ES-I3 (cell line): Measurements from ENCODE around the gene ODAPH.

ENCODE experiments used
- H3K36me3 ChIP-seq: 2 replicates; pipeline ENCODE4 v1.6.1; 2013; ENCODE audit warnings: mild to moderate bottlenecking, low read length, control low read depth, moderate library complexity; ENCODE audit not compliant: insufficient read depth
- H3K4me1 ChIP-seq: 2 replicates; pipeline ENCODE4 v1.6.1; 2013; ENCODE audit warnings: mild to moderate bottlenecking, control low read depth, low read length; ENCODE audit not compliant: insufficient read depth
- H3K9ac ChIP-seq: 2 replicates; pipeline ENCODE4 v1.6.1; 2013; ENCODE audit warnings: low read depth, mild to moderate bottlenecking, low read length, moderate library complexity
- H3K9me3 ChIP-seq: 2 replicates; pipeline ENCODE4 v1.6.1; 2013; ENCODE audit warnings: mild to moderate bottlenecking, low read length, moderate library complexity; ENCODE audit not compliant: control insufficient read depth, insufficient read depth

ODAPH gene

DNA sequence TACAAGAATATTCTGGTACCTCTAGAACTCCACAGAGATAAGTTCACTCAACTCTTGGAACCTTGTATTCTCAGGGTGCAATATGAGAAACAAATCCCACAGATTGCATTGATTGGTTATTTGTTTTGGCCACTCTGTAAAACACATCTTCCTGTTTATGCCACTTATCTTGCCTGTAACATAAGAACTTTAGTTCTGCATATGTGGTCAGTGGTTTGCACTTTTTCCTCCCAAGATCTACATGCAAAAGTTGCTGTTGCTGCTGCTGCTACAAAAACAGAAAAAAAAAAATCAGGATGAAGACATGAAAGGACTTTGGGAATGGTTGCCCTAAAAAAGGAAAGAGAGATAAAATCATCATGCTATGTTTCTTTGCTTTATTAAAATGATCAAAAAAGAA, 9.6 kb downstream of the ODAPH start:
- H3K4me1 ChIP-seq: peaks cover 3% of the 10 kb centered on the region
- H3K9ac ChIP-seq: no peak overlapping the region
- no peaks in the 10 kb centered on the region for H3K36me3 ChIP-seq
- H3K9me3 ChIP-seq: peaks cover 3% of the 10 kb centered on the region; the same call in 1 of the 2 replicates

DNA sequence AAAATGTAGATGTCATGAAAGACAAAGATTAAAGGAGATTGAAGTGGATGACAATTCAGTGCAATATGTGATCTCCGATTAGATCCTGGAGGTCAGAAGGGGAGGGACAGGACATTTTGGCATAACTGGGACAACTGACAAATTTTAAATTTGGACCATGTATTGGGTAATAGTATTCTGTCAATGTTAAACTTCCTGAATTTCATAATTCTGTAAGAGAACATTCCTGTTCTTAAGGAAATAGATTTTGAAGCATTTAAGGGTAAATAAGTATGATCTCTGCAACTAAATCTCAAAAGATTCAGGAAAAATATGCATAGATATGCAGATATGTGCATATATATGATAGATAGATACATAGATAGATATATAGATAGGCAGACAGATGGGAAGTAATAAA, 11.0 kb downstream of the ODAPH start:
- Histone ChIP-seq H3K4me1 (peaks cover 2% of the 10 kb centered on the region; the same call in 1 of the 2 replicates), H3K36me3 (no peaks in the 10 kb centered on the region), H3K9ac (no peak overlapping the region), H3K9me3 (peaks cover 3% of the 10 kb centered on the region; the same call in 1 of the 2 replicates)

DNA sequence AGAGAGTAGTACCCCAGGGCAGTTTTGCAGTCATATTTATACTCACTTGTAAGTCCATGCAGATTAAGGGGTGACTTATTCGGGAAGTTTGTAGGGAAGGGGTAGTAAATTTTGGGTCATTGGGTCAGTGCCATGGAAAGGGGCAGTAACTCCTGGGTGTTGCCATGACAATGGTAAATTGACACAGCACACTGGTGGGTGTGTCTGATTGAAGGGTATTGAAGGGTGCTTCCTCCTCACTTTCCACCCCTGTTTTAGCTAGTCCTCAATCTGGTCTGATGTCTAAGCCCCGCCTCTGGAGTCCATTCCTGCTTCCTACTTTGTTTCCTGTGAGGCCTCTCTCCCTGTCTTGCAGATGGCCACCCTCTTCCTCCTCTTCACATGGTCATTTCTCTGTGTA, 11.9 kb downstream of the ODAPH start:
- Histone ChIP-seq H3K36me3 (no peaks in the 10 kb centered on the region), H3K4me1 (no peaks in the 10 kb centered on the region), H3K9ac (no peak overlapping the region), H3K9me3 (peaks cover 3% of the 10 kb centered on the region; the same call in 1 of the 2 replicates)

DNA sequence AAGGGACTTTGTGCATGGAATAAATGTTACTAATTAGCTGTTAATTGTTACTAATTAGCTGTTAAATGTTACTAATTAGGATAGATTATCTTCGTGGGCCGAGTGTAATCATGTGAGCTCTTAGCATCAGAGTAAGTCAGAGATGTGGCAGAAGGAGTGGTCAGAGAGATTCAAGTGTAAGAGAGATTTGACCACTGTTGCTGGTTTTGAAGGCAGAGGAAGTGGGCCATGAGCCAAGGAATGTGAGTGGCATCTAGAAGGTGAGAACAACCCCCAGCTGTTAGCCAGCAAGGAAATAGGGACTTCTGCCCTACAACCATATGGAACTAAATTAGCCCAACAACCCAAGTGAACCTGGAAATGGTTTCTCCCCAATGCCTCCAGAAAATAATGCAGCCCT, 28.2 kb downstream of the ODAPH start:
- H3K4me1 ChIP-seq: no peaks in the 10 kb centered on the region
- H3K9me3 ChIP-seq: peaks cover 4% of the 10 kb centered on the region; the same call in 1 of the 2 replicates
- no peaks in the 10 kb centered on the region for H3K36me3 ChIP-seq
- H3K9ac ChIP-seq: no peak overlapping the region

DNA sequence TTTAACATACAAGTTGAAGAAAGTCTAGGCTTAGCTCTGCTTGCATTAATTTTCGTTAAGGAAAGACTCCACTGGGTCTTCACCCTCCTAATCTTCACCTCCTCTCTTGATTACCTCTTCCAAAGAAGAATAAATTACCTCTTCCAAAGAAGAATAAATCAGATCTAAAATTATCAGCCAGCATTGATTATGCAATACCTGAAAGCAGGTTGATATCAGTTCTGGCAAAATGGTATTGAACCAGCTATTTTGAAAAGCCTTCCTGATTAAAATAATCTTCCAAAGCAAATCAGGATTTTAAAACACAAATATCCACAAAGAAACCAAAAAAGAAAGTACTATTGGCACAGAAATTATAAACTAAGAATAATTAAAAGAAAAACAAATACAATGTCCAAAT, 37.5 kb downstream of the ODAPH start:
- Histone ChIP-seq H3K9ac (no peak overlapping the region), H3K4me1 (peaks cover 2% of the 10 kb centered on the region; the same call in 1 of the 2 replicates), H3K36me3 (no peaks in the 10 kb centered on the region), H3K9me3 (no peaks in the 10 kb centered on the region)

DNA sequence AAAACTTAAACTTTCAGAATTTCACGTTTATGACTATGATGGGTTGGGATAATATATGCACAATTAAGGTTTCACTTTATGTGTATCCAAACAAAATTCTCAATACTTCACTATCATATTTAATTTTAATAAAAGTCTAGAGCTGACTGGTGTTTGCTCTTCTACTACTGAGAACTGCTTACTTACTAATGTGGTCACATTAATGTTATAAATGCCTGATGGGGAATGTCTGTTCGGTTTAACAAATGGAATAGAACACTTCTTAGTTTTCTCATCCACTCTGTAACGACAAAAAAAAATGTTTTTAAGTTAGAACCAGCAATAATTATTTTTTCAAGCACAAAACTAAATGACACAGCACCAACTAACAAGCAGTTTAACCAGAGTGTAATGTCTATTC, 40.2 kb downstream of the ODAPH start:
- Histone ChIP-seq H3K4me1 (peaks cover 8% of the 10 kb centered on the region; the same call in 1 of the 2 replicates), H3K36me3 (no peaks in the 10 kb centered on the region), H3K9ac (no peak overlapping the region), H3K9me3 (no peaks in the 10 kb centered on the region)

DNA sequence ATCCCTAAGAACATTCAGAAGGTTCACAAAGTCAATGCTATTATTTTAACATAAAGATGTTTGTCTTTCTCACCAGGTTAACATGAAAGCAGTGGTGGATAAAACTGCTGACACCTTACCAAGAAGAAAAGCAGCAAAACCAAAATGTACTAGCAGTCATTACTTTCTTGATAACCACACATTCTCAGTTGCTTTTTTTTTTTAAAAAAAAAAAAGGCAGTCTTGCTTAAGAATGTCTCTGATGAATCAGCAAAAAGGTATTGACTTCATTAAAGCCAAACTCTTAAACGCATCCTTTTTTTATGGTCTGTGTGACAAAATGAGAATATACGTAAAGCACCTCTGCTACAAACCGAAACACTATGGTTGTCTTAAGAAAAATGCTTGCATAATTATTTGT, 42.5 kb downstream of the ODAPH start:
- no peaks in the 10 kb centered on the region for H3K9me3 ChIP-seq
- H3K36me3 ChIP-seq: no peaks in the 10 kb centered on the region
- peaks cover 8% of the 10 kb centered on the region; the same call in 1 of the 2 replicates for H3K4me1 ChIP-seq
- no peak overlapping the region for H3K9ac ChIP-seq

DNA sequence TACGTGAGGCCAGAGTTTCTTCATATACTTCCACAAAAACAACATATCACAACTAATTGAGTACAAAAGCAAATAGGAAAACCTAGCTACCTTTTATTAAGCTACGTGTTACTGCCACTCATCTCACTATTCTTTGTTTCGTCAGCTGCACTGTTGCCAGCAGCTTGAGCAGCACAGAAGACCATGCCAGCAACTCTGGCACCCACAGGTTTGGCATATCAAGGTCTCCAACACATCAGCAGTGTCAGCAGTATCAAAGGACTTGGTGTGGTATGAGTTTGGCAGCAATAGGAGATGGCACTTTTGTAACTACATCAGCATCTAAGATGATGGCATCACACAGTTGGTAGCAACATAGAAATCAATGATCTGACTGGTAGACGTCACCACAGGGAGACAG, 43.8 kb downstream of the ODAPH start:
- Histone ChIP-seq H3K9ac (no peak overlapping the region), H3K4me1 (peaks cover 8% of the 10 kb centered on the region; the same call in 1 of the 2 replicates), H3K9me3 (no peaks in the 10 kb centered on the region), H3K36me3 (no peaks in the 10 kb centered on the region)

DNA sequence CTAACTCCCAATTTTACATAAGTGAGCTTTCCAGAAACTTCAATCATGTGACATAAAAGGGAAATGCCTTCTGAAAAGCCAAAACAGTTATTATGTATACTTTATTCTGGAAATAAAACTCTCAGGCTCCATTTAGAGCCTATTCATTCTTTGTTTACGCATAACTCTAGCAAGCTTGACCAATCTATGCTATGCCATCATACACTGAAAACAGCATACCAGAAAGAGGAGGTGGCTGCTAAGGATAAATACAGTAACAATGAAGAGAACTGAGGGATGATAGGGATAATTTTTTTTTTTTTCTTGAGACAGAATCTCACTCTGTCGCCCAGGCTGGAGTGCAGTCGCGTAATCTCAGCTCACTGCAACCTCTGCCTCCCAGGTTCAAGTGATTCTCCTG, 50.1 kb downstream of the ODAPH start:
- Histone ChIP-seq H3K4me1 (no peaks in the 10 kb centered on the region), H3K9ac (no peak overlapping the region), H3K36me3 (no peaks in the 10 kb centered on the region), H3K9me3 (no peaks in the 10 kb centered on the region)

DNA sequence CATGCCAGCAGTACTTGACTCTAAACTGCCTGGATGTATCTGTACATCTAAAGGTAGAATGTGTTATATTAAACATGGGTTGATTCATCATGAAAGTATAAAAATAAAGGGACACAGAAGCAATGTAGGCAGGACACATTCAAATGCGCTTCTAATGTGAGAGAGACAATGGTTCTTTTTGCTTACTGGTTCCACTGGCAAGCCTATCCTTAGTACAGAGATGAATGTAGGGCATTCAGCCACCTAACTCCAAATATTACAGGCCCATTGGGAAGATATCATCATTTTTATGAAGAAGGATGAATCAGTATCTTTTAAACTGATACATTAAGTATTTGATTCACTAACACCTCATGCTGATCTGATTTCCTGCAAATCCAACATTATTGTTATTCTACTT, 56.4 kb downstream of the ODAPH start:
- Histone ChIP-seq H3K36me3 (no peaks in the 10 kb centered on the region), H3K9me3 (no peaks in the 10 kb centered on the region), H3K4me1 (no peaks in the 10 kb centered on the region), H3K9ac (no peak overlapping the region)
